ENCODE measurements around the gene GANAB. TPM values are rescaled to one million over a fixed set of nuclear protein-coding genes. Genes with fewer than 3 reads are reported as not detected.

Gene GANAB
- total RNA-seq, 4 donors from 2014 or later: 79.4 to 118 (median 104) TPM

DNA sequence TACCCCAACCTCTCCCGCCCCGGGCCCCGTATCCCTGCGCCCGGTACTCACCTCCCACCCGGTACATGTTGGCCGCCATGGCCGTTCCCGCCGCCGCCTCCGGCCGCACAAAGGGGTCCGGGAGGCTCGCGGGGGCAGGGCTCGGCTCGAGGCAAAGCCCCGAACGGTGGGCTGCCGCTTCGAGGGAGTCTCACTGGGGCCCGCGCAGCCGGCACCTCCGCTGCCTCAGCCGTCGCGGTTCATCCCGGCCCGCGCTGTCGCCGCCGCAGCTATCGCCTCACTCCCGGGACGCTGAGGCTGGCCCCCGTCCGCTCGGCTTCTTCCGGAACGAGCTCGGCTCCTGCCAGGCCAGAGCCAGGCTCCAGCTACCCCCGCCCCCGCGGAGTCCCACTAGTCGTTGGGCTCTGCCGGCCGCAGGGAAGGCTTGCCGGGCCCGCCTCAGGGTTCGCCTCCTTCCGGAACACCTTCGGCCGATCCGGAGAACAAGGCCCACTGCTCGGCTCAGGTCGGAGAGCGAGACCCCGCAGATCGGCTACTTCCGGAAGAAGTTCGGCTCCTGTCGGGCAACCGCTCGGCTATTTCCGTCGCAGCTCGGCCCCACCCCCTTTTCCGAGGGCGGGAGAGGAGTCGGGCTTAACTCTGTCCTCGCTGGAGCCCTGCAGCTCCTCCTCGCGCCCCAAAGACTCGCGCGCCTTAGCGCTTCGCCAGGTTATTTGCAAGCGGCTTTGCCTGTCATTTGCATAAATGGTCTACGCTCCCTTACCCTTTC lies 44.9 kb downstream of the GANAB start, which contains the start of gene MTA2:
MTA2 (minus strand) TSS at position 494 of the 769 bp plus-strand sequence; CDS start at position 79, 415 bp downstream.
- TF ChIP-seq, protein P1, sequence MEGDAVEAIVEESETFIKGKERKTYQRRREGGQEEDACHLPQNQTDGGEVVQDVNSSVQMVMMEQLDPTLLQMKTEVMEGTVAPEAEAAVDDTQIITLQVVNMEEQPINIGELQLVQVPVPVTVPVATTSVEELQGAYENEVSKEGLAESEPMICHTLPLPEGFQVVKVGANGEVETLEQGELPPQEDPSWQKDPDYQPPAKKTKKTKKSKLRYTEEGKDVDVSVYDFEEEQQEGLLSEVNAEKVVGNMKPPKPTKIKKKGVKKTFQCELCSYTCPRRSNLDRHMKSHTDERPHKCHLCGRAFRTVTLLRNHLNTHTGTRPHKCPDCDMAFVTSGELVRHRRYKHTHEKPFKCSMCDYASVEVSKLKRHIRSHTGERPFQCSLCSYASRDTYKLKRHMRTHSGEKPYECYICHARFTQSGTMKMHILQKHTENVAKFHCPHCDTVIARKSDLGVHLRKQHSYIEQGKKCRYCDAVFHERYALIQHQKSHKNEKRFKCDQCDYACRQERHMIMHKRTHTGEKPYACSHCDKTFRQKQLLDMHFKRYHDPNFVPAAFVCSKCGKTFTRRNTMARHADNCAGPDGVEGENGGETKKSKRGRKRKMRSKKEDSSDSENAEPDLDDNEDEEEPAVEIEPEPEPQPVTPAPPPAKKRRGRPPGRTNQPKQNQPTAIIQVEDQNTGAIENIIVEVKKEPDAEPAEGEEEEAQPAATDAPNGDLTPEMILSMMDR (IDR thresholded peaks at IDR 0.05; ENCODE audit: low read depth): no peak

DNA sequence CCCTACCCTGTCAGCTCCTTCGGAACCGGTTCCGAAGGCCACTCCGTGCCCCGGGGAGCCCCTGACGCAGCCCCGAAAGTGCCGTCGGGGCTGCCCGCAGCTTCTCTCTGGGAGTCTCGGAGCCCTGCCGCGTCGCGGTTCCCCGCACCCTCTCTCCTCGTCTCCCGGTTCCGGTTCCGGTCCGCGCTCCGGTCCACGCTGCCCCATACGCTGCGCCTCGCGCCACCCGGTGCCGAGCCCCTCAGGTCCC lies 45.4 kb downstream of the GANAB start:
- TF ChIP-seq, protein P1 (IDR thresholded peaks at IDR 0.05; ENCODE audit: low read depth): no peak

DNA sequence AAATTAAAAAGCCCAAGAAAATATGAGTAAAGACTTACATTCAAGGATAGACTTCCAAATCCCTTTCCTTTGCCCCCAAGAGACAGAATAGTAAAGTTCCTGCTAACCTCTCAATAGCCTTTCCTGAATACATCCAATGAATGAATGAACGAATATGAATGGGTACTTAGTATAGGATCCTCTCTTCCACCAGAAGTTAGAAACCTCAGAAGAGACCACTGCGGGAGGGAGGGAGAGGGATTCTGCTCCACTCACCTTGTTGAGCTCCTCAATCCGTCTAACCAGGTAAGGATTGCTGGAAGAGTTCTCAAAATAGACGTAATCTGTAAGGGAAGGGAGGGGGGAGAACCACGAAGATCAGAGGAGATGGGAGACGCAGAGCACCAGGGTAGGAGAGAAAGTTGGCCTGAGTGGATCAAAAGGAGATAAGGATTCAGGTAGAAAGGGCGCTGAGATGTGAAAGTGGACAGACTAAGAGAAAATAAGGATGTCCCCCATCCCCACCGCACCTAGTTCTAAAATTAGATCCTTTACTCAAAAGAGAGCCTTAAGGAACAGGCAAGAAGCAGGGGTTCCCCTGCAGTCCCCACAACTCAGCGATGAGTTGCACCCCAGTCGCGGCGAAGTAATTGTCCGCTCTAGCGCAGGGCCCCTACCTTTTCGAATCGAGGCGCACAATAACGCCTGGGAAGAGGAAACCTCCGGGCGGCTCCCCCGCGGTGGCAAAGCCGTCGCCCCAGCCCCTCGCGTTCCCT lies 45.9 kb downstream of the GANAB start:
- TF ChIP-seq, protein P1 (IDR thresholded peaks at IDR 0.05; ENCODE audit: low read depth): no peak

DNA sequence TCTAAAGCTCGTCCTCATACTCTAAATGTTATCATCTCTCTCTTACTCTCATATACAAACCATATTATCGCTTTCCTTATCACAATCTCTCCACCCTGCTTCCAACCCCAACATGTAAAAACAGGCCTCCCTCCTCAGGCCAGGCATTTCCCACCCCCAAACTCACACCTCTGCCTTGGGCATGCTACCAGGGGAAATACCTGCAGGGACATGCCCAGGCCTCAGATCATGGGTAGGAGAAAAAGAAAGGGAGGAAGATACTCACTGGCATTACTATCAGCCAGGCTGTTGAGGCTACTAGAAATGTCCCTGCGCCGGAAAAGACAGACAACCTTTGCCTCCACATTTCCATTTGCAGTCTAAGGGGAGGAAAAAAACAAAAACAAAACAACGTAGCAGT lies 46.5 kb downstream of the GANAB start:
- TF ChIP-seq, protein P1 (IDR thresholded peaks at IDR 0.05; ENCODE audit: low read depth): no peak

DNA sequence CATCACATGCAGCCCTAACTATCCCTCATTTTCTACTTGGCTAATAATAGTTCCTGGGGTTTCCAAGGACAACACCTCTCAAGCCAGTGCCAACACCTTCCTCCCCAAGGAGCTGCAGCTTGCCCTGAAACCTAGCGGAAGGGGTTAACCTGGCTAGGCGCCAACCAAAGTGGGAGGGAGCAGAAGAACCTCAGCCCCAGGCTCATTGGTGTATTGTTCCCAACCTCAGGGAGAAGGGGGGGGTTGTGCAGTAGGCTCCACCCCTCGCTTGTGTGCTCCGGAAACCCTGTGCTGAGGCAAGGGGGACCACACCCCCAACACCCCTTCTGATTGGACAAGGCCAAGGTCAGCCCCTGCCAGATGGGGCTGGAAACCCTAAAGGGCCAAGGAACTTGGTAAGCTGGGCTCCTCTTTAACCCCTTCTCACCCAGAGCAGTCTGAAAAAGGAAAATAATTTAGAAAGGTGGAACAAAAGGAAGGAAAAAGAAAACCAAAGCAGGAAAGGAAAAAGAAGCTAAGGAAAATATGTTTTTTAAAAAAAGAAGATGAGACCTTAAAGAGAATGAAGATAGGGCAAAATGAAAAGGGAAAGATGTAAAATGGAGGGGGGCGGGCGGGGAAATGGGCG lies 47.2 kb downstream of the GANAB start:
- TF ChIP-seq, protein P1 (IDR thresholded peaks at IDR 0.05; ENCODE audit: low read depth): no peak

DNA sequence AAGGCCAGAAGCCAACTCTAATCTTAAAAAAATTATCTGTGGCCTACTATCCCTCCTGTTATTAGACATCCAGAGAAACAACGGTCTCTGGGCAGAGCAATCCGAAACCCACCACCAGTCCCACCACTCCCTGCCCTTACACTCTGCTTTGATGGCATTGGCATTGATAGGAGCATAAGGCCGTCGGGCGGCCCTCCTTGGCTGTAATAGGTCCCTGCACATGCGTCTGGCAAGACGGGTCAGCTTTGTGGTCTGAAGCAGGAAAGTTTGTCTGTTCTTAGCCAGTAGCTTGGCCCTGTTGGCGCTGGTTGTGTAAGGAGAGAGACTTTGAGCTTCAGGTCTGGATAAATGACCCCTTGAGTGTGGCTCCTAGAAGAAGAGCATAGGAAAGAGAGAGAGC lies 51.3 kb downstream of the GANAB start:
- TF ChIP-seq, protein P1 (IDR thresholded peaks at IDR 0.05; ENCODE audit: low read depth): no peak

DNA sequence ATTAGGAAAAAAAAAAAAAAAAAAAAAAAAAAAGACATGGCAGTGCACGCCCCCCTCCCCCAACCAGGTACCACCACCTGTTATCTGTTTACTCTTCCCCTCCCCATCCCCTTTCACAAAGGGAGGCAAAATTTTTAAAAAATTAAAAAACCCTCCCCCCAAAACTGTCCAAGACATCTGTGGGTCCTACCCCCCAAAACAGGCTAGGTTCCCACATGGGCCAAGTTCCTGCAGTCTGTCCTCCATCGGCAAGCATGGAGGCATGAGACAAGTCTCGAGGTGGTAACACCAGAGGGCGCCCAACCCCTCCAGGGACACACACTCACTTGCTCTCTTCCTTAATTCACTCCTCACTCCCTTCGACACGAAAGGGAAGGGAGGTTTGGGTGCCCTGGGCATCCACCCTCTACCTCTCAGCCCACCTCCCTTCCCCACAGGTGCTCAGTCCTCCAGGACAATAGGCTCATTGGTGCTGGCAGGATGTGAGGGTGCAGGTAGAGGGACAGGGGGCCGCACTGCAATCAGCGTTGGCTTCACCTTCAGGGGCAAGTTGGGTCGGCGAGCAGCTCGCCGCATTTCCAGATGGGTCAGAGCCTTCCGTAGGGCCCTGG lies 52.9 kb downstream of the GANAB start:
- TF ChIP-seq, protein P1 (IDR thresholded peaks at IDR 0.05; ENCODE audit: low read depth): no peak

Measured in subcutaneous adipose tissue (tissue), 4 donors.